HepG2 (cell line): ENCODE measurements around the gene SCN4B. TPM values are rescaled to one million over a fixed set of nuclear protein-coding genes. Genes with fewer than 3 reads are reported as not detected.

Experiments
- ATAC-seq: fragments of 200-7000 bp; cut with Tn5 transposase; 3 replicates; pipeline ENCODE4 v1.9.1; 2020; ENCODE audit warnings: mild to moderate bottlenecking, moderate library complexity
- BruUV-seq: library from RNA; stranded (reverse); fragments of 400-500 nt; replicated peaks from 2 replicates; lab custom pipeline; 2021; lab: Mats Ljungman, UMichigan
- CTCF ChIA-PET: fragments of 300-600 bp; formaldehyde crosslinking; extraction: SDS; loops from one replicate; lab custom pipeline; 2021; ENCODE audit warnings: low total read pairs, inconsistent platforms, low intra/inter-chr PET ratio; lab: Yijun Ruan, JAX
- POLR2A ChIA-PET: fragments of 350-600 bp; sonication (Branson Sonifier 250); formaldehyde crosslinking; loops from one replicate; lab custom pipeline; 2020; ENCODE audit warnings: antibody characterized with exemption, inconsistent platforms; lab: Yijun Ruan, JAX
- DNase-seq: peaks from one replicate; pipeline ENCODE4 v3.0.0-alpha.2; 2015; ENCODE audit warnings: low spot score
- FAIRE-seq: peaks from 3 replicates; lab custom pipeline; 2011; peaks lifted over from hg19 to GRCh38; lab: Jason Lieb, UNC
- H2AFZ ChIP-seq: one replicate; pipeline ENCODE4 v1.6.1; 2011; ENCODE audit warnings: low read length, inconsistent platforms
- H3K27ac ChIP-seq: fragments of 300-600 bp; 3 replicates; pipeline ENCODE4 v1.8.0; 2011; ENCODE audit warnings: mixed run types, mild to moderate bottlenecking, mixed read lengths, low read length, inconsistent platforms; ENCODE audit not compliant: insufficient read depth; ENCODE audit errors: extremely low read length
- H3K27me3 ChIP-seq, 2 experiments: fragments of 200-600 bp in 1 of 2; 2 replicates in 1 of 2; 3 replicates in 1 of 2; pipeline versions ENCODE4 v1.6.0 to v1.8.0; 2011; ENCODE audit warnings: low read length in 2 of 2, mild to moderate bottlenecking in 2 of 2, moderate library complexity in 2 of 2, inconsistent platforms in 1 of 2; ENCODE audit not compliant: insufficient read depth in 2 of 2, control insufficient read depth in 1 of 2
- H3K36me3 ChIP-seq, 2 experiments: fragments of 200-600 bp in 1 of 2; replicated peaks in 1 of 2; 2 replicates in 1 of 2; 3 replicates in 1 of 2; pipeline versions ENCODE4 v1.5.1 to v1.8.0; 2011; ENCODE audit warnings: low read length in 2 of 2, inconsistent platforms in 1 of 2; ENCODE audit not compliant: insufficient read depth in 2 of 2, control insufficient read depth in 1 of 2
- H3K4me1 ChIP-seq: 2 replicates; pipeline ENCODE4 v1.5.1; 2012; ENCODE audit warnings: low read length, inconsistent platforms; ENCODE audit not compliant: insufficient read depth
- H3K4me2 ChIP-seq: 2 replicates; pipeline ENCODE4 v1.6.0; 2011; ENCODE audit warnings: low read depth, low read length, inconsistent platforms
- H3K4me3 ChIP-seq, 3 experiments: fragments of 200-600 bp in 1 of 3; sonication (generic), shearing (Covaris generic) in 1 of 3; replicated peaks in 1 of 3; 2 replicates each; pipeline ENCODE4 v1.5.1; 2011 to 2016; ENCODE audit warnings: low read length in 3 of 3, inconsistent platforms in 2 of 3, low read depth in 2 of 3, mild to moderate bottlenecking in 2 of 3, control low read depth in 1 of 3, mixed read lengths in 1 of 3; ENCODE audit not compliant: insufficient read depth in 1 of 3
- H3K79me2 ChIP-seq: one replicate; pipeline ENCODE4 v1.6.1; 2011; ENCODE audit warnings: low read length, inconsistent platforms; ENCODE audit not compliant: insufficient read depth
- H3K9ac ChIP-seq: 2 replicates; pipeline ENCODE4 v1.6.0; 2011; ENCODE audit warnings: mild to moderate bottlenecking, low read depth, low read length, inconsistent platforms; ENCODE audit not compliant: insufficient read depth
- H3K9me3 ChIP-seq: 2 replicates; pipeline ENCODE4 v1.5.1; 2012; ENCODE audit warnings: mild to moderate bottlenecking, low read length
- H4K20me1 ChIP-seq: 2 replicates; pipeline ENCODE4 v1.6.0; 2011; ENCODE audit warnings: inconsistent platforms, mild to moderate bottlenecking, low read length, moderate library complexity; ENCODE audit not compliant: insufficient read depth
- AGO2 ChIP-seq: fragments of 200-400 bp; formaldehyde crosslinking; optimal IDR thresholded peaks from 2 replicates; pipeline ENCODE3; 2017; ENCODE audit warnings: mild to moderate bottlenecking, low read depth, low read length, moderate library complexity
- AHR ChIP-seq: IDR thresholded peaks from 2 replicates; pipeline ENCODE4 v1.6.1; 2018; ENCODE audit warnings: missing genetic modification reagents, missing compliant biosample characterization
- ATF5 ChIP-seq: sonication (generic); formaldehyde crosslinking; IDR thresholded peaks from 2 replicates; pipeline ENCODE4 v1.4.0; 2020; ENCODE audit warnings: mild to moderate bottlenecking, low read depth, missing genetic modification reagents
- KLF15 ChIP-seq: sonication (generic); formaldehyde crosslinking; IDR thresholded peaks from 2 replicates; pipeline ENCODE4 v1.8.1; 2023; ENCODE audit warnings: borderline replicate concordance, mild to moderate bottlenecking, inconsistent platforms, missing genetic modification reagents, mixed read lengths
- MAFG ChIP-seq: sonication (generic); formaldehyde crosslinking; IDR thresholded peaks from 2 replicates; pipeline ENCODE4 v1.5.1; 2020; ENCODE audit warnings: mild to moderate bottlenecking, missing genetic modification reagents
- PTBP1 ChIP-seq: fragments of 200-400 bp; formaldehyde crosslinking; IDR thresholded peaks from 2 replicates; pipeline ENCODE4 v1.6.1; 2018; ENCODE audit warnings: low read length, low read depth; ENCODE audit not compliant: poor library complexity, severe bottlenecking
- ZKSCAN1 ChIP-seq: fragments of 150-350 bp; IDR thresholded peaks from 2 replicates; pipeline ENCODE4 v1.6.1; 2014; ENCODE audit warnings: low read length
- ZNF460 ChIP-seq: sonication (generic); formaldehyde crosslinking; IDR thresholded peaks from 2 replicates; pipeline ENCODE4 v1.5.1; 2020; ENCODE audit warnings: missing genetic modification reagents, mild to moderate bottlenecking, borderline replicate concordance
- WGBS: methylation state at CpG from one replicate; pipeline ENCODE4 v1.1.6; 2017; ENCODE audit warnings: low lambda C conversion rate; 5-methylcytosine and 5-hydroxymethylcytosine counted together
- in situ Hi-C: cut with HindIII; loops from 2 replicates; pipeline ENCODE4 v1.10.0; 2017; ENCODE audit warnings: low pct_unique_long_range_greater_than_20kb; ENCODE audit not compliant: extremely low pct_ligation_motif_present
- intact Hi-C: fragments of 100-400 bp; cut with micrococcal nuclease; formaldehyde crosslinking; loops from one replicate; pipeline ENCODE4 v1.10.0; 2022; ENCODE audit not compliant: unreplicated experiment
- polyA plus RNA-seq, 8 experiments: library from polyadenylated mRNA; depleted of rRNA in 3 of 8; stranded (reverse) in 7 of 8; unstranded in 1 of 8; fragments of >200 nt; fragmentation: Illumina TruSeq in 4 of 8; extraction: Trizol in 4 of 8; gene quantifications; 2 replicates each; pipeline versions ENCODE4 v1.2.1 to v1.2.3, GENCODE V29; 2011 to 2016; ENCODE audit warnings: low read depth in 4 of 8, missing spikeins in 1 of 8, mixed read lengths in 1 of 8; ENCODE audit not compliant: insufficient read depth in 1 of 8
- total RNA-seq, 5 experiments: library from RNA; depleted of rRNA; stranded (reverse); fragments of >200 nt; fragmentation: Illumina TruSeq; extraction: Trizol; gene quantifications; 2 replicates each; pipeline ENCODE4 v1.2.3, GENCODE V29; 2016; ENCODE audit warnings: low read depth in 1 of 5

SCN4B gene
- total and polyA plus RNA-seq, 2 of the 13 experiments (the other 11 are each of a cell fraction or from before 2014, with no cell fraction given), result 0.04 to 0.29 TPM

GRCh38 chr11:118161786-118162185 lies 9.2 kb upstream of the SCN4B start:
- ChIA-PET CTCF (no interaction called here), POLR2A (no interaction called here)
- 21% methylated on average over 6 of the region's 6 CpGs for WGBS
- DNase-seq (no peak), ATAC-seq (no peak), FAIRE-seq (no peak)
- peaks cover 23% of the 10 kb centered on the region for H3K4me1 ChIP-seq
- TF ChIP-seq ATF5 (CRISPR knock-in tag), result no peak
- no peak for TF ChIP-seq AGO2
- no peak for TF ChIP-seq AHR (CRISPR knock-in tag)
- no peak for TF ChIP-seq ZNF460 (CRISPR knock-in tag)
- no peak for TF ChIP-seq ZKSCAN1
- TF ChIP-seq PTBP1, result no peak
- TF ChIP-seq KLF15 (CRISPR knock-in tag), result no peak
- no peak for TF ChIP-seq MAFG (CRISPR knock-in tag)
- in situ Hi-C loops, result no loop called here
- no peak overlapping the region for H2AFZ ChIP-seq
- no peak overlapping the region for H3K27ac ChIP-seq
- BruUV-seq, result no TSS peak
- H3K79me2 ChIP-seq, result no peaks in the 10 kb centered on the region
- no peaks in the 10 kb centered on the region for H3K36me3 ChIP-seq
- no peaks in the 10 kb centered on the region for H4K20me1 ChIP-seq
- no peak overlapping the region for H3K4me2 ChIP-seq
- intact Hi-C loops, result no loop called here
- H3K27me3 ChIP-seq, result peaks cover 13 to 88% of the 10 kb centered on the region in 2 experiments; a peak in 3 of 5 replicates
- no peak overlapping the region for H3K9ac ChIP-seq
- no peaks in the 10 kb centered on the region for H3K9me3 ChIP-seq
- no peak overlapping the region for H3K4me3 ChIP-seq
